HK-2 (cell line): ENCODE measurements around the gene ARHGEF19.

Experiments used
- DNase-seq: peaks from one replicate; pipeline ENCODE4 v3.0.0-alpha.2; 2018; ENCODE audit not compliant: unreplicated experiment

ARHGEF19 gene

DNA sequence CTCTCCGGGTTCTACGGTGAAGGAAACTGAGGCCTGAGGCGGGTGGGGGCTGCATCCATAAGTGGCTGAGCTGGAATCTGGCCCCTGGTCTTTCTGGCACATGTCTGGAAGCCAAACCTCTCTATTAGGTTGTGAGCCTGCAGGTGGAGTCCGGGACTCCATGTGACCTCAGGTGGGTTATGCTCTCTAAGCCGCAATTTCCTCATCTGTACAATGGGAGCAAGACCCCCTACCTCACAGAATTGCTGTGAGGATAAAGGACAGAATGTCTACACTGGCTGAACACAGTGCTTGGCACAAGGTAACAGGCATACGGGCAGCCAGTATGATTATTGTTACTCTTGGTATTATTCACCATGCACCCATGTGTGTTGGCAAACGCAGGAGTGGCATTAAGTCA is 63.3 kb downstream of the ARHGEF19 start:
- no peak for DNase-seq

DNA sequence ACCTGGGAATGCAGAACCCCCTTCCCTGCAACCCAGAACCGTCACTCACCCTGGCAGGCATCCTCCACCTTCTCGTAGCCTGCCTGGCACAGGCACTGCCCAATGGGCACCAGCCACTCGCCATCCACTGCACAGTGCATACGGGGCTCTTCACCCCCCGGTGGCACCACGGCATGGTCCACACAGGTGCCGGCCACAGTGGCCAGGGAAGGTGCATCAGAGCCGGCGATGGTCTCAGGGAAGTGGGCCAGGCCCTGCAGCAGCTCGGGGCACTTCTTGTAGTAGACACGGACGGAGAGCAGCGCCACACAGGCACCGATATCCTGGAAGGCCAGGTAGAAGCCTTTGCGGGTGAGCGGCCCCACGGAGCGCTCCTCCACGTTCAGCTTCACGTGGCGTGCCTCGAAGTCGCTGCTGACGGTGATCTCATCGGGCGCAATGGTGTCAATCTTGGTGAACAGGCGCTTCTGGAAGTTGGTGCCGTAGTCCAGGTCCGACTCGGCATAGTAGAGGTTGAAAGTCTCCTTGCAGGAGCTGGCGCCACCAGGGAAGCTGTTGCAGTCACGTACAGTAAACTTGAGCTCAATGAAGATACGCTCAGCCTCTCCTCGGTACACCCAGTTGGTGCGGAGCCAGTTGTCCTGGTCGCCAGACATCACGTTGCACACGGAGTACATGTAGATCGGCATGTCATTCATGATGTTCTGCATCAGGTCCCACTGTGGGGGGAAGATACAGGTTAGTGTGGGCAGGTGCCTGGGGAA is 63.9 kb downstream of the ARHGEF19 start:
- DNase-seq, result no peak
